K562 (cell line): Measurements from ENCODE around the gene CEND1. TPM values are rescaled to one million over a fixed set of nuclear protein-coding genes. Genes with fewer than 3 reads are reported as not detected.

ENCODE experiments used
- ATAC-seq: fragments of 200-7000 bp; cut with Tn5 transposase; 3 replicates; pipeline ENCODE4 v1.9.1; 2020; ENCODE audit warnings: moderate library complexity
- BruUV-seq: library from RNA; stranded (reverse); fragments of 400-500 nt; replicated peaks from 2 replicates; lab custom pipeline; 2021; lab: Mats Ljungman, UMichigan
- CTCF ChIA-PET: fragments of 300-600 bp; formaldehyde crosslinking; extraction: SDS; loops from one replicate; lab custom pipeline; 2021; ENCODE audit warnings: low intra/inter-chr PET ratio; lab: Yijun Ruan, JAX
- POLR2A ChIA-PET: fragments of 300-600, 350-650 bp; sonication (Branson Sonifier 250); formaldehyde crosslinking; extraction: SDS; loops from one replicate; lab custom pipeline; 2021; ENCODE audit warnings: antibody characterized with exemption, inconsistent platforms; lab: Yijun Ruan, JAX
- DNase-seq, 4 experiments: peaks; one replicate each; pipeline versions ENCODE4 v3.0.0 to v3.0.0-alpha.2; 2011 to 2018; ENCODE audit warnings: low spot score in 3 of 4, mixed read lengths in 3 of 4; ENCODE audit errors: extremely low read depth in 1 of 4
- FAIRE-seq: peaks from 2 replicates; lab custom pipeline; 2011; peaks lifted over from hg19 to GRCh38; lab: Jason Lieb, UNC
- H2AFZ ChIP-seq: 2 replicates; pipeline ENCODE4 v1.6.0; 2011; ENCODE audit warnings: low read depth, low read length, control low read depth, inconsistent platforms
- H3K27ac ChIP-seq: fragments of 200-600 bp; 3 replicates; pipeline ENCODE4 v1.8.0; 2011; ENCODE audit warnings: low read depth, mild to moderate bottlenecking, control low read depth, inconsistent platforms, low read length, moderate library complexity, mixed read lengths; ENCODE audit errors: extremely low read depth
- H3K27me3 ChIP-seq, 2 experiments: fragments of 300-600 bp in 1 of 2; 2 replicates in 1 of 2; 3 replicates in 1 of 2; pipeline versions ENCODE4 v1.6.0 to v1.8.0; 2011; ENCODE audit warnings: inconsistent platforms in 2 of 2, low read length in 2 of 2, mild to moderate bottlenecking in 1 of 2, mixed read lengths in 1 of 2, moderate library complexity in 1 of 2; ENCODE audit not compliant: control insufficient read depth in 2 of 2, insufficient read depth in 2 of 2
- H3K36me3 ChIP-seq: fragments of 300-600 bp; 3 replicates; pipeline ENCODE4 v1.8.0; 2011; ENCODE audit warnings: mild to moderate bottlenecking, low read length, inconsistent platforms; ENCODE audit not compliant: control insufficient read depth, insufficient read depth
- H3K4me1 ChIP-seq, 2 experiments: fragments of 200-600 bp in 1 of 2; replicated peaks in 1 of 2; 2 replicates in 1 of 2; 3 replicates in 1 of 2; pipeline versions ENCODE4 v1.5.1 to v1.8.0; 2011; ENCODE audit warnings: inconsistent platforms in 2 of 2, low read length in 2 of 2, mild to moderate bottlenecking in 1 of 2, mixed read lengths in 1 of 2, moderate library complexity in 1 of 2; ENCODE audit not compliant: control insufficient read depth in 2 of 2, insufficient read depth in 2 of 2
- H3K4me2 ChIP-seq: 2 replicates; pipeline ENCODE4 v1.6.1; 2011; ENCODE audit warnings: low read length, control low read depth, inconsistent platforms, mixed read lengths; ENCODE audit not compliant: insufficient read depth
- H3K4me3 ChIP-seq: fragments of 200-600 bp; sonication (generic), shearing (Covaris generic); 2 replicates; pipeline ENCODE4 v1.5.1; 2016; ENCODE audit warnings: control low read depth, inconsistent platforms
- H3K79me2 ChIP-seq: fragments of 200-600 bp; 3 replicates; pipeline ENCODE4 v1.8.0; 2011; ENCODE audit warnings: low read length, inconsistent platforms; ENCODE audit not compliant: control insufficient read depth, insufficient read depth
- H3K9ac ChIP-seq, 2 experiments: 2 replicates each; pipeline versions ENCODE4 v1.6.0 to v1.6.1; 2011; ENCODE audit warnings: low read depth in 2 of 2, low read length in 2 of 2, control low read depth in 1 of 2, inconsistent platforms in 1 of 2, mild to moderate bottlenecking in 1 of 2, mixed read lengths in 1 of 2; ENCODE audit not compliant: insufficient read depth in 1 of 2
- H3K9me1 ChIP-seq: one replicate; pipeline ENCODE4 v1.6.0; 2011; ENCODE audit warnings: inconsistent platforms, mild to moderate bottlenecking, low read length, moderate library complexity; ENCODE audit not compliant: control insufficient read depth, insufficient read depth
- H3K9me3 ChIP-seq: replicated peaks from 2 replicates; pipeline ENCODE4 v1.5.1; 2011; ENCODE audit warnings: low read depth, low read length, inconsistent platforms; ENCODE audit not compliant: control insufficient read depth, insufficient read depth
- H4K20me1 ChIP-seq: replicated peaks from 2 replicates; pipeline ENCODE4 v1.6.1; 2011; ENCODE audit warnings: low read length, inconsistent platforms, mixed read lengths; ENCODE audit not compliant: control insufficient read depth, insufficient read depth
- POLR2G ChIP-seq: fragments of 200-400 bp; formaldehyde crosslinking; IDR thresholded peaks from 2 replicates; pipeline ENCODE4 v1.6.1; 2017; ENCODE audit warnings: low read depth, mild to moderate bottlenecking, antibody characterized with exemption, low read length, moderate library complexity
- RBFOX2 ChIP-seq: fragments of 200-400 bp; formaldehyde crosslinking; IDR thresholded peaks from 2 replicates; pipeline ENCODE4 v1.6.1; 2017; ENCODE audit warnings: low read depth, mild to moderate bottlenecking, low read length, moderate library complexity
- ZNF23 ChIP-seq: fragments of 250-450 bp; sonication (Bioruptor Pico); IDR thresholded peaks from 2 replicates; pipeline ENCODE4 v1.4.0; 2020; ENCODE audit warnings: mild to moderate bottlenecking
- WGBS: fragments of 100-300 bp; shearing (Covaris generic); methylation state at CpG from one replicate; pipeline ENCODE4 v1.1.6; 2016; ENCODE audit warnings: low coverage, mixed read lengths; ENCODE audit not compliant: insufficient coverage; ENCODE audit errors: missing lambda C conversion rate; 5-methylcytosine and 5-hydroxymethylcytosine counted together
- in situ Hi-C: fragments of 300-500 bp; cut with MboI; formaldehyde crosslinking; loops from 4 replicates; pipeline ENCODE4 v1.15.0; 2018; ENCODE audit warnings: inconsistent platforms, mixed read lengths
- intact Hi-C: fragments of 100-400 bp; cut with micrococcal nuclease; formaldehyde crosslinking; loops from 2 replicates; pipeline ENCODE4 v1.14.2; 2022
- polyA plus RNA-seq, 8 experiments: library from polyadenylated mRNA; depleted of rRNA in 4 of 8; stranded (reverse) in 5 of 8; unstranded in 3 of 8; fragments of >200 nt; fragmentation: Nextera tagmentation in 2 of 8; fragmentation: Illumina TruSeq in 1 of 8; extraction: Ambion mirVana in 2 of 8; extraction: Trizol in 1 of 8; gene quantifications; 2 replicates each; pipeline versions ENCODE4 v1.2.1 to v1.2.3, GENCODE V29; 2011 to 2014; ENCODE audit warnings: inconsistent platforms in 1 of 8, missing spikeins in 1 of 8
- total RNA-seq, 7 experiments: library from RNA; depleted of rRNA in 6 of 7; stranded (reverse); fragments of >200 nt in 6 of 7; fragmentation: Illumina TruSeq in 2 of 7; extraction: Trizol in 2 of 7; gene quantifications; 2 replicates each; pipeline versions ENCODE4 v1.2.1 to v1.2.3, GENCODE V29; 2011 to 2021; ENCODE audit warnings: low replicate concordance in 1 of 7
- TF ChIP-seq, protein P1 (sequence below): sonication (generic); formaldehyde crosslinking; IDR thresholded peaks from 2 replicates; pipeline ENCODE4 v1.8.0; 2022; ENCODE audit warnings: missing genetic modification reagents, mild to moderate bottlenecking, moderate library complexity, borderline replicate concordance
- TF ChIP-seq, protein P2 (sequence below): sonication (generic); formaldehyde crosslinking; IDR thresholded peaks from 2 replicates; pipeline ENCODE4 v1.8.1; 2023; ENCODE audit warnings: mild to moderate bottlenecking, missing genetic modification reagents

The CEND1 gene
- total and polyA plus RNA-seq, 9 of the 15 experiments (the other 6 are each of a cell fraction or from before 2014, with no cell fraction given) = 0.13 to 0.18 (median 0.16) TPM; not detected in 6

DNA sequence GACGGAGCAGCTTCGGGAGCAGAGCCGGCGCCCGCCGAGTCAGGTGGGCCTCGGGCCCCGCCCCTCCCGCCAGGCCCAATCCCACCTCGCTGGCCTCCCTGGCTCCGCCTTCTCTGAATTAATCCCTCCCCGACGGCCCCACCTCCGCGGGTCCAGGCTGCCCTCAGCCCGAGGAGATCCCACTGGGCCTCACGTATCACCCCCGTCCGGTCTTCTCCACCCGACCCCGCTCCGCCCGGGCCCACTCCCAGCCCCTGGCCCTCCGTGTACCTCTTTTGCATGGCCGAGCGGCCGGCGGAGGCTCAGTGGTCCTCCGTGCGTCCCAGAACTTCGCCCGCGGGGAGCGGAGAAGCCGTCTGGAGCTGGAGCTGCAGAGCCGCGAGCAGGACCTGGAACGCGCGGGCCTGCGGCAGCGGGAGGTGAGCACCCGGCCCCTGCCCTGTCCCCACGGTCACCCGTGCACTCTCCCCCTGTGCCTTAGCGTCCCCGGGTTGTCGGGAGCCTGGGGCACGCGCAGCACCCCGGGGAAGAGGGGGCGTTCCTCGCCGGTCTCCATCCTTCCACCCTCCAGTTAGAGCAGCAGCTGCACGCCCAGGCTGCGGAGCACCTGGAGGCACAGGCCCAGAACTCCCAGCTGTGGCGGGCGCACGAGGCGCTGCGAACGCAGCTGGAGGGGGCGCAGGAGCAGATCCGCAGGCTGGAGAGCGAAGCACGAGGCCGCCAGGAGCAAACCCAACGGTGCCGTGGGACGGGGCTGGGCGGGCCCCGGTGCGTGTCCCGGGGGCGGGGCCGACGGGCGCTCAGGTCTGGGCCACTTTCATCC, 40.6 kb upstream of the CEND1 start:
- FAIRE-seq = no peak
- H3K9ac ChIP-seq = no peak overlapping the region
- in situ Hi-C loops = no loop called here

More for the DNA sequence above, 40.6 kb upstream of the CEND1 start:
- no peak overlapping the region for H2AFZ ChIP-seq
- peaks cover 36% of the 10 kb centered on the region for H3K79me2 ChIP-seq
- TF ChIP-seq ZNF23 (no peak), RBFOX2 (0 out of 2 replicates have a peak, but pooled peaks have one; percentile 37), POLR2G (peak; percentile 42)
- TF ChIP-seq, protein P1, sequence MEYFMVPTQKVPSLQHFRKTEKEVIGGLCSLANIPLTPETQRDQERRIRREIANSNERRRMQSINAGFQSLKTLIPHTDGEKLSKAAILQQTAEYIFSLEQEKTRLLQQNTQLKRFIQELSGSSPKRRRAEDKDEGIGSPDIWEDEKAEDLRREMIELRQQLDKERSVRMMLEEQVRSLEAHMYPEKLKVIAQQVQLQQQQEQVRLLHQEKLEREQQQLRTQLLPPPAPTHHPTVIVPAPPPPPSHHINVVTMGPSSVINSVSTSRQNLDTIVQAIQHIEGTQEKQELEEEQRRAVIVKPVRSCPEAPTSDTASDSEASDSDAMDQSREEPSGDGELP = peak; percentile 26; the same call in 1 of the 2 replicates
- TF ChIP-seq, protein P2, sequence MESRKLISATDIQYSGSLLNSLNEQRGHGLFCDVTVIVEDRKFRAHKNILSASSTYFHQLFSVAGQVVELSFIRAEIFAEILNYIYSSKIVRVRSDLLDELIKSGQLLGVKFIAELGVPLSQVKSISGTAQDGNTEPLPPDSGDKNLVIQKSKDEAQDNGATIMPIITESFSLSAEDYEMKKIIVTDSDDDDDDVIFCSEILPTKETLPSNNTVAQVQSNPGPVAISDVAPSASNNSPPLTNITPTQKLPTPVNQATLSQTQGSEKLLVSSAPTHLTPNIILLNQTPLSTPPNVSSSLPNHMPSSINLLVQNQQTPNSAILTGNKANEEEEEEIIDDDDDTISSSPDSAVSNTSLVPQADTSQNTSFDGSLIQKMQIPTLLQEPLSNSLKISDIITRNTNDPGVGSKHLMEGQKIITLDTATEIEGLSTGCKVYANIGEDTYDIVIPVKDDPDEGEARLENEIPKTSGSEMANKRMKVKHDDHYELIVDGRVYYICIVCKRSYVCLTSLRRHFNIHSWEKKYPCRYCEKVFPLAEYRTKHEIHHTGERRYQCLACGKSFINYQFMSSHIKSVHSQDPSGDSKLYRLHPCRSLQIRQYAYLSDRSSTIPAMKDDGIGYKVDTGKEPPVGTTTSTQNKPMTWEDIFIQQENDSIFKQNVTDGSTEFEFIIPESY (CRISPR knock-in tag) = peak; percentile 89
- no TSS peak for BruUV-seq
- no peak for ATAC-seq
- peaks cover 18% of the 10 kb centered on the region; the same call in 1 of the 3 replicates for H3K36me3 ChIP-seq
- peaks cover 31 to 93% of the 10 kb centered on the region in 2 experiments for H3K4me1 ChIP-seq
- CTCF ChIA-PET = no interaction called here
- no peak for DNase-seq
- intact Hi-C loops = no loop called here
- H3K9me1 ChIP-seq = peaks cover 5% of the 10 kb centered on the region
- POLR2A ChIA-PET = interaction anchor here (0.8 to 3.2 kb wide), 7 partner anchors 9 to 21 kb away, joined by 4 to 13 read pairs (median 5); partner anchors contain the start of genes PNPLA2 and RPLP2
- H3K4me3 ChIP-seq = no peak overlapping the region
- no peaks in the 10 kb centered on the region for H3K9me3 ChIP-seq
- H3K4me2 ChIP-seq = no peak overlapping the region
- peaks cover 7% of the 10 kb centered on the region for H4K20me1 ChIP-seq
- no peaks in the 10 kb centered on the region for H3K27me3 ChIP-seq
- 92% methylated on average over 38 of the region's 78 CpGs for WGBS
- no peak overlapping the region for H3K27ac ChIP-seq
